Trophoblast cell (in vitro differentiated cells and primary cell): ENCODE data around the gene ATG10.

Experiments used
- DNase-seq, 2 donors: peaks; one replicate each; pipeline ENCODE4 v3.0.0-alpha.2; 2016
- H2AFZ ChIP-seq: 2 replicates; pipeline ENCODE4 v1.6.1; 2013; ENCODE audit warnings: low read length, moderate library complexity, mild to moderate bottlenecking; ENCODE audit not compliant: insufficient read depth, poor library complexity
- H2AK5ac ChIP-seq: 2 replicates; pipeline ENCODE4 v1.6.1; 2013; ENCODE audit warnings: mild to moderate bottlenecking, low read length
- H2BK120ac ChIP-seq: 2 replicates; pipeline ENCODE4 v1.6.1; 2013; ENCODE audit warnings: low read length, mild to moderate bottlenecking, moderate library complexity; ENCODE audit not compliant: insufficient read depth, poor library complexity
- H2BK12ac ChIP-seq: 2 replicates; pipeline ENCODE4 v1.6.1; 2013; ENCODE audit warnings: mild to moderate bottlenecking, low read length, moderate library complexity
- H2BK5ac ChIP-seq: 2 replicates; pipeline ENCODE4 v1.6.1; 2013; ENCODE audit warnings: low read length, low read depth, moderate library complexity, mild to moderate bottlenecking; ENCODE audit not compliant: poor library complexity
- H3K14ac ChIP-seq: 2 replicates; pipeline ENCODE4 v1.6.1; 2013; ENCODE audit warnings: mild to moderate bottlenecking, low read length
- H3K18ac ChIP-seq: 2 replicates; pipeline ENCODE4 v1.6.1; 2013; ENCODE audit warnings: mild to moderate bottlenecking, low read length
- H3K23ac ChIP-seq: 2 replicates; pipeline ENCODE4 v1.6.1; 2013; ENCODE audit warnings: low read length
- H3K27ac ChIP-seq: 2 replicates; pipeline ENCODE4 v1.5.1; 2013; ENCODE audit warnings: low read depth, mild to moderate bottlenecking, inconsistent platforms, low read length, moderate library complexity
- H3K27me3 ChIP-seq: 2 replicates; pipeline ENCODE4 v1.6.1; 2013; ENCODE audit warnings: inconsistent platforms, mild to moderate bottlenecking, low read length, moderate library complexity; ENCODE audit not compliant: insufficient read depth
- H3K36me3 ChIP-seq, 2 experiments: 1 replicate in 1 of 2; 2 replicates in 1 of 2; pipeline ENCODE4 v1.6.1; 2013; ENCODE audit warnings: low read length in 2 of 2, mild to moderate bottlenecking in 2 of 2, moderate library complexity in 1 of 2; ENCODE audit not compliant: insufficient read depth in 2 of 2, control insufficient read depth in 1 of 2
- H3K4ac ChIP-seq: 2 replicates; pipeline ENCODE4 v1.6.1; 2013; ENCODE audit warnings: low read depth, mild to moderate bottlenecking, low read length, moderate library complexity
- H3K4me1 ChIP-seq, 2 experiments: 1 replicate in 1 of 2; 2 replicates in 1 of 2; pipeline ENCODE4 v1.6.1; 2013; ENCODE audit warnings: low read length in 2 of 2, mild to moderate bottlenecking in 2 of 2, moderate library complexity in 1 of 2; ENCODE audit not compliant: insufficient read depth in 2 of 2, control insufficient read depth in 1 of 2
- H3K4me2 ChIP-seq: 2 replicates; pipeline ENCODE4 v1.6.1; 2013; ENCODE audit warnings: inconsistent platforms, mild to moderate bottlenecking, low read length, moderate library complexity
- H3K4me3 ChIP-seq: 2 replicates; pipeline ENCODE4 v1.5.1; 2013; ENCODE audit warnings: mild to moderate bottlenecking, low read depth, low read length, inconsistent platforms
- H3K79me1 ChIP-seq: one replicate; pipeline ENCODE4 v1.6.1; 2013; ENCODE audit warnings: low read length
- H3K79me2 ChIP-seq: 2 replicates; pipeline ENCODE4 v1.6.1; 2013; ENCODE audit warnings: low read length, mild to moderate bottlenecking; ENCODE audit not compliant: control insufficient read depth, insufficient read depth, poor library complexity
- H3K9ac ChIP-seq: 2 replicates; pipeline ENCODE4 v1.6.1; 2013; ENCODE audit warnings: mild to moderate bottlenecking, low read length
- H3K9me3 ChIP-seq: 2 replicates; pipeline ENCODE4 v1.6.1; 2013; ENCODE audit warnings: low read depth, mild to moderate bottlenecking, control low read depth, inconsistent platforms, low read length; ENCODE audit not compliant: insufficient read depth
- H4K12ac ChIP-seq: 2 replicates; pipeline ENCODE4 v1.6.1; 2013; ENCODE audit warnings: low read depth, mild to moderate bottlenecking, low read length, moderate library complexity
- H4K8ac ChIP-seq: 2 replicates; pipeline ENCODE4 v1.6.1; 2013; ENCODE audit warnings: low read depth, mild to moderate bottlenecking, low read length, moderate library complexity
- H4K91ac ChIP-seq: one replicate; pipeline ENCODE4 v1.6.1; 2013; ENCODE audit warnings: low read depth, mild to moderate bottlenecking, low read length, moderate library complexity
- WGBS: extraction: QIAGEN DNeasy Blood & Tissue Kit; methylation state at CpG from one replicate; pipeline ENCODE4 v1.1.7; 2013; ENCODE audit warnings: missing lambda C conversion rate; ENCODE audit not compliant: insufficient read length, insufficient coverage; ENCODE audit errors: extremely low coverage; 5-methylcytosine and 5-hydroxymethylcytosine counted together

ATG10 gene

GRCh38 chr5:82156874-82157273 lies 185.1 kb downstream of the ATG10 start:
- H3K9me3 ChIP-seq, result no peaks in the 10 kb centered on the region
- WGBS, result no CpG with 5 or more reads among the region's 4 CpGs
- no peaks in the 10 kb centered on the region for H3K36me3 ChIP-seq
- H2AK5ac ChIP-seq, result no peak overlapping the region
- no peak overlapping the region for H4K8ac ChIP-seq
- H3K4ac ChIP-seq, result no peak overlapping the region
- no peak overlapping the region for H3K4me2 ChIP-seq
- H2BK12ac ChIP-seq, result no peak overlapping the region
- no peaks in the 10 kb centered on the region for H3K79me2 ChIP-seq
- H3K9ac ChIP-seq, result no peak overlapping the region
- no peak for DNase-seq
- H3K27ac ChIP-seq, result no peak overlapping the region
- H3K18ac ChIP-seq, result no peak overlapping the region
- H4K91ac ChIP-seq, result no peak overlapping the region
- H4K12ac ChIP-seq, result no peak overlapping the region
- H3K14ac ChIP-seq, result no peak overlapping the region
- H2BK120ac ChIP-seq, result no peak overlapping the region
- no peak overlapping the region for H3K23ac ChIP-seq
- no peak overlapping the region for H2AFZ ChIP-seq
- H2BK5ac ChIP-seq, result no peak overlapping the region
- H3K79me1 ChIP-seq, result no peaks in the 10 kb centered on the region
- H3K27me3 ChIP-seq, result no peaks in the 10 kb centered on the region
- no peak overlapping the region for H3K4me3 ChIP-seq
- no peaks in the 10 kb centered on the region for H3K4me1 ChIP-seq

GRCh38 chr5:82158755-82159413 lies 187.1 kb downstream of the ATG10 start:
- Histone ChIP-seq H3K14ac (no peak overlapping the region), H3K9ac (no peak overlapping the region), H3K79me1 (no peaks in the 10 kb centered on the region), H3K4me3 (no peak overlapping the region), H3K27me3 (no peaks in the 10 kb centered on the region), H2BK120ac (no peak overlapping the region), H3K4me1 (no peaks in the 10 kb centered on the region), H4K8ac (no peak overlapping the region), H4K12ac (no peak overlapping the region), H3K4ac (no peak overlapping the region), H2BK12ac (no peak overlapping the region), H2AK5ac (no peak overlapping the region), H2BK5ac (no peak overlapping the region), H3K36me3 (no peaks in the 10 kb centered on the region), H3K18ac (no peak overlapping the region), H4K91ac (no peak overlapping the region), H3K9me3 (no peaks in the 10 kb centered on the region), H3K79me2 (no peaks in the 10 kb centered on the region), H3K4me2 (no peak overlapping the region), H2AFZ (no peak overlapping the region), H3K27ac (no peak overlapping the region), H3K23ac (no peak overlapping the region)
- WGBS, result no CpG with 5 or more reads among the region's 3 CpGs
- DNase-seq, result peak; percentile 59 to 92

- Histone ChIP-seq H3K9ac (no peak overlapping the region), H4K12ac (no peak overlapping the region), H3K79me2 (no peaks in the 10 kb centered on the region), H3K14ac (no peak overlapping the region), H3K4ac (no peak overlapping the region), H2BK120ac (no peak overlapping the region), H3K27ac (no peak overlapping the region), H2AFZ (no peak overlapping the region), H3K79me1 (no peaks in the 10 kb centered on the region), H3K4me2 (no peak overlapping the region), H4K91ac (no peak overlapping the region), H2AK5ac (no peak overlapping the region), H3K23ac (no peak overlapping the region), H3K4me1 (no peaks in the 10 kb centered on the region), H3K18ac (no peak overlapping the region), H2BK12ac (no peak overlapping the region), H3K27me3 (no peaks in the 10 kb centered on the region), H4K8ac (no peak overlapping the region), H2BK5ac (no peak overlapping the region), H3K36me3 (no peaks in the 10 kb centered on the region), H3K9me3 (no peaks in the 10 kb centered on the region), H3K4me3 (no peak overlapping the region)
- DNase-seq, result no peak
These were observed 189.1 kb downstream of the ATG10 start for GRCh38 chr5:82160948-82161347.

GRCh38 chr5:82162573-82162972 lies 190.8 kb downstream of the ATG10 start:
- Histone ChIP-seq H2AFZ (no peak overlapping the region), H3K36me3 (no peaks in the 10 kb centered on the region), H4K8ac (no peak overlapping the region), H2AK5ac (no peak overlapping the region), H3K18ac (no peak overlapping the region), H3K4me3 (no peak overlapping the region), H3K4me2 (no peak overlapping the region), H3K79me2 (no peaks in the 10 kb centered on the region), H3K79me1 (no peaks in the 10 kb centered on the region), H3K23ac (no peak overlapping the region), H3K4ac (no peak overlapping the region), H2BK5ac (no peak overlapping the region), H3K27ac (no peak overlapping the region), H3K9me3 (no peaks in the 10 kb centered on the region), H2BK12ac (no peak overlapping the region), H3K27me3 (no peaks in the 10 kb centered on the region), H2BK120ac (no peak overlapping the region), H4K91ac (no peak overlapping the region), H3K14ac (no peak overlapping the region), H4K12ac (no peak overlapping the region), H3K9ac (no peak overlapping the region), H3K4me1 (no peaks in the 10 kb centered on the region)
- DNase-seq, result no peak
- no CpG with 5 or more reads among the region's 4 CpGs for WGBS
